SK-N-SH treated with all-trans-retinoic acid at 6 μM for 48 hours (cell line): ENCODE data around the gene NANOGP8.
"Not testable (repeated sequence)": the region's sequence is repeated elsewhere in the genome, so short reads cannot be mapped to it uniquely, and the experiment has no call there.

Experiments
- ARNTL ChIP-seq: fragments of 450-650 bp; formaldehyde crosslinking; IDR thresholded peaks from 2 replicates; pipeline ENCODE4 v1.5.0; 2020; ENCODE audit warnings: low read depth, mild to moderate bottlenecking, moderate library complexity, borderline replicate concordance
- ISL1 ChIP-seq: fragments of 250-450 bp; sonication (Bioruptor Pico); IDR thresholded peaks from 2 replicates; pipeline ENCODE4 v2.1.2; 2022; ENCODE audit warnings: mild to moderate bottlenecking, moderate library complexity
- RARB ChIP-seq: fragments of 250-450 bp; sonication (Bioruptor Pico); IDR thresholded peaks from 2 replicates; pipeline ENCODE4 v1.8.0; 2021; ENCODE audit warnings: mild to moderate bottlenecking, moderate library complexity
- TOX ChIP-seq: fragments of 250-450 bp; sonication (Bioruptor Pico); IDR thresholded peaks from 2 replicates; pipeline ENCODE4 v1.8.0; 2021; ENCODE audit warnings: mild to moderate bottlenecking, moderate library complexity, borderline replicate concordance
- ZC3H10 ChIP-seq: fragments of 250-450 bp; sonication (Bioruptor Pico); IDR thresholded peaks from 2 replicates; pipeline ENCODE4 v1.5.1; 2021; ENCODE audit warnings: mild to moderate bottlenecking, moderate library complexity
- ZFP3 ChIP-seq: fragments of 250-450 bp; sonication (Bioruptor Pico); IDR thresholded peaks from 2 replicates; pipeline ENCODE4 v1.5.0; 2020; ENCODE audit warnings: mild to moderate bottlenecking, moderate library complexity
- ZFP30 ChIP-seq: fragments of 450-650 bp; formaldehyde crosslinking; IDR thresholded peaks from 2 replicates; pipeline ENCODE4 v1.5.0; 2022; ENCODE audit warnings: mild to moderate bottlenecking, moderate library complexity
- TF ChIP-seq, protein P1 (sequence below): fragments of 250-450 bp; sonication (Bioruptor Pico); IDR thresholded peaks from 2 replicates; pipeline ENCODE4 v1.8.0; 2021; ENCODE audit warnings: low read depth, mild to moderate bottlenecking, moderate library complexity, borderline replicate concordance
- TF ChIP-seq, protein P2 (sequence below): fragments of 250-450 bp; sonication (Bioruptor Pico); IDR thresholded peaks from 2 replicates; pipeline ENCODE4 v1.5.1; 2020; ENCODE audit warnings: low read depth, mild to moderate bottlenecking, moderate library complexity
- TF ChIP-seq, protein P3 (sequence below): fragments of 250-450 bp; sonication (Bioruptor Pico); IDR thresholded peaks from 2 replicates; pipeline ENCODE4 v1.5.0; 2020; ENCODE audit warnings: mild to moderate bottlenecking, moderate library complexity
- TF ChIP-seq, protein P4 (sequence below): fragments of 250-450 bp; sonication (Bioruptor Pico); IDR thresholded peaks from 2 replicates; pipeline ENCODE4 v1.8.0; 2020; ENCODE audit warnings: mild to moderate bottlenecking, moderate library complexity, borderline replicate concordance

DNA sequence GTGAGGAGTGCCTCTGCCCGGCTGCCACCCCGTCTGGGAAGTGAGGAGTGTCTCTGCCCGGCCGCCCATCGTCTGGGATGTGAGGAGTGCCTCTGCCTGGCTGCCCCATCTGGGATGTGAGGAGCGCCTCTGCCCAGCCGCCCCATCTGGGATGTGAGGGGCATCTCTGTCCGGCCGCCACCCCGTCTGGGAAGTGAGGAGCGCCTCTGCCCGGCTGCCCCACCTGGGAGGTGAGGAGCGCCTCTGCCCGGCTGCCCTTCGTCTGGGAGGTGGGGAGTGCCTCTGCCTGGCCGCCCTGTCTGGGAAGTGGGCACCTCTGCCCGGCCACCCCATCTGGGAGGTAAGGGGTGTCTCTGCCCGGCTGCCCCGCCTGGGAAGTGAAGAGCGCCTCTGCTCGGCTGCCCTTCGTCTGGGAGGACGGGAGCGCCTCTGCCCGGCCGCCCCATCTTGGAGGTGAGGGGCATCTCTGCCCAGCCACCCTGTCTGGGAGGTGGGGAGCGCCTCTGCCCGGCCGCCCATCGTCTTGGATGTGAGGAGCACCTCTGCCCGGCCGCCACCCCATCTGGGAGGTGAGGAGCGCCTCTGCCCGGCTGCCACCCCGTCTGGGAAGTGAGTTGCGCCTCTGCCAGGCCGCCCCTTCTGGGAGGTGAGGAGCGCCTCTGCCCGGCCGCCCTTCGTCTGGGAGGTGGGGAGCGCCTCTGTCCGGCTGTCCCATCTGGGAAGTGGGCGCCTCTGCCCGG, 3.3 kb downstream of the NANOGP8 start:
- TF ChIP-seq ZFP30, TOX, ARNTL, ZFP3, RARB, ZC3H10, ISL1 (CRISPR knock-in tag): not testable (repeated sequence)
- TF ChIP-seq, protein P1, sequence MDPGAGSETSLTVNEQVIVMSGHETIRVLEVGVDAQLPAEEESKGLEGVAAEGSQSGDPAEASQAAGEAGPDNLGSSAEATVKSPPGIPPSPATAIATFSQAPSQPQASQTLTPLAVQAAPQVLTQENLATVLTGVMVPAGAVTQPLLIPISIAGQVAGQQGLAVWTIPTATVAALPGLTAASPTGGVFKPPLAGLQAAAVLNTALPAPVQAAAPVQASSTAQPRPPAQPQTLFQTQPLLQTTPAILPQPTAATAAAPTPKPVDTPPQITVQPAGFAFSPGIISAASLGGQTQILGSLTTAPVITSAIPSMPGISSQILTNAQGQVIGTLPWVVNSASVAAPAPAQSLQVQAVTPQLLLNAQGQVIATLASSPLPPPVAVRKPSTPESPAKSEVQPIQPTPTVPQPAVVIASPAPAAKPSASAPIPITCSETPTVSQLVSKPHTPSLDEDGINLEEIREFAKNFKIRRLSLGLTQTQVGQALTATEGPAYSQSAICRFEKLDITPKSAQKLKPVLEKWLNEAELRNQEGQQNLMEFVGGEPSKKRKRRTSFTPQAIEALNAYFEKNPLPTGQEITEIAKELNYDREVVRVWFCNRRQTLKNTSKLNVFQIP: not testable (repeated sequence)
- TF ChIP-seq, protein P2, sequence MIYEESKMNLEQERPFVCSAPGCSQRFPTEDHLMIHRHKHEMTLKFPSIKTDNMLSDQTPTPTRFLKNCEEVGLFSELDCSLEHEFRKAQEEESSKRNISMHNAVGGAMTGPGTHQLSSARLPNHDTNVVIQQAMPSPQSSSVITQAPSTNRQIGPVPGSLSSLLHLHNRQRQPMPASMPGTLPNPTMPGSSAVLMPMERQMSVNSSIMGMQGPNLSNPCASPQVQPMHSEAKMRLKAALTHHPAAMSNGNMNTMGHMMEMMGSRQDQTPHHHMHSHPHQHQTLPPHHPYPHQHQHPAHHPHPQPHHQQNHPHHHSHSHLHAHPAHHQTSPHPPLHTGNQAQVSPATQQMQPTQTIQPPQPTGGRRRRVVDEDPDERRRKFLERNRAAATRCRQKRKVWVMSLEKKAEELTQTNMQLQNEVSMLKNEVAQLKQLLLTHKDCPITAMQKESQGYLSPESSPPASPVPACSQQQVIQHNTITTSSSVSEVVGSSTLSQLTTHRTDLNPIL (CRISPR knock-in tag): not testable (repeated sequence)
- TF ChIP-seq, protein P3, sequence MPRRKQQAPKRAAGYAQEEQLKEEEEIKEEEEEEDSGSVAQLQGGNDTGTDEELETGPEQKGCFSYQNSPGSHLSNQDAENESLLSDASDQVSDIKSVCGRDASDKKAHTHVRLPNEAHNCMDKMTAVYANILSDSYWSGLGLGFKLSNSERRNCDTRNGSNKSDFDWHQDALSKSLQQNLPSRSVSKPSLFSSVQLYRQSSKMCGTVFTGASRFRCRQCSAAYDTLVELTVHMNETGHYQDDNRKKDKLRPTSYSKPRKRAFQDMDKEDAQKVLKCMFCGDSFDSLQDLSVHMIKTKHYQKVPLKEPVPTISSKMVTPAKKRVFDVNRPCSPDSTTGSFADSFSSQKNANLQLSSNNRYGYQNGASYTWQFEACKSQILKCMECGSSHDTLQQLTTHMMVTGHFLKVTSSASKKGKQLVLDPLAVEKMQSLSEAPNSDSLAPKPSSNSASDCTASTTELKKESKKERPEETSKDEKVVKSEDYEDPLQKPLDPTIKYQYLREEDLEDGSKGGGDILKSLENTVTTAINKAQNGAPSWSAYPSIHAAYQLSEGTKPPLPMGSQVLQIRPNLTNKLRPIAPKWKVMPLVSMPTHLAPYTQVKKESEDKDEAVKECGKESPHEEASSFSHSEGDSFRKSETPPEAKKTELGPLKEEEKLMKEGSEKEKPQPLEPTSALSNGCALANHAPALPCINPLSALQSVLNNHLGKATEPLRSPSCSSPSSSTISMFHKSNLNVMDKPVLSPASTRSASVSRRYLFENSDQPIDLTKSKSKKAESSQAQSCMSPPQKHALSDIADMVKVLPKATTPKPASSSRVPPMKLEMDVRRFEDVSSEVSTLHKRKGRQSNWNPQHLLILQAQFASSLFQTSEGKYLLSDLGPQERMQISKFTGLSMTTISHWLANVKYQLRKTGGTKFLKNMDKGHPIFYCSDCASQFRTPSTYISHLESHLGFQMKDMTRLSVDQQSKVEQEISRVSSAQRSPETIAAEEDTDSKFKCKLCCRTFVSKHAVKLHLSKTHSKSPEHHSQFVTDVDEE (CRISPR knock-in tag): not testable (repeated sequence)
- TF ChIP-seq, protein P4, sequence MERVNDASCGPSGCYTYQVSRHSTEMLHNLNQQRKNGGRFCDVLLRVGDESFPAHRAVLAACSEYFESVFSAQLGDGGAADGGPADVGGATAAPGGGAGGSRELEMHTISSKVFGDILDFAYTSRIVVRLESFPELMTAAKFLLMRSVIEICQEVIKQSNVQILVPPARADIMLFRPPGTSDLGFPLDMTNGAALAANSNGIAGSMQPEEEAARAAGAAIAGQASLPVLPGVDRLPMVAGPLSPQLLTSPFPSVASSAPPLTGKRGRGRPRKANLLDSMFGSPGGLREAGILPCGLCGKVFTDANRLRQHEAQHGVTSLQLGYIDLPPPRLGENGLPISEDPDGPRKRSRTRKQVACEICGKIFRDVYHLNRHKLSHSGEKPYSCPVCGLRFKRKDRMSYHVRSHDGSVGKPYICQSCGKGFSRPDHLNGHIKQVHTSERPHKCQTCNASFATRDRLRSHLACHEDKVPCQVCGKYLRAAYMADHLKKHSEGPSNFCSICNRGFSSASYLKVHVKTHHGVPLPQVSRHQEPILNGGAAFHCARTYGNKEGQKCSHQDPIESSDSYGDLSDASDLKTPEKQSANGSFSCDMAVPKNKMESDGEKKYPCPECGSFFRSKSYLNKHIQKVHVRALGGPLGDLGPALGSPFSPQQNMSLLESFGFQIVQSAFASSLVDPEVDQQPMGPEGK (CRISPR knock-in tag): not testable (repeated sequence)
